ENCODE data around the gene AZU1. TPM values are rescaled to one million over a fixed set of nuclear protein-coding genes. Genes with fewer than 3 reads are reported as not detected.
"Not testable (repeated sequence)": the region's sequence is repeated elsewhere in the genome, so short reads cannot be mapped to it uniquely, and the experiment has no call there.

Gene AZU1
- total RNA-seq, 4 donors from 2014 or later: not detected

GRCh38 chr19:848386-848921, 20.8 kb downstream of the AZU1 start:
- H3K4me1 ChIP-seq: peaks cover 20 to 25% of the 10 kb centered on the region in 2 donors
- intact Hi-C loops (cut with DNase I): no loop called here
- WGBS, 2 donors: 52 to 60% methylated on average over 12 of the region's 12 CpGs
- H3K27me3 ChIP-seq: no peaks in the 10 kb centered on the region
- no peak for DNase-seq
- TF ChIP-seq CTCF (IDR thresholded peaks at IDR 0.05) (no peak), POLR2A (IDR thresholded peaks at IDR 0.05) (no peak)
- H3K36me3 ChIP-seq: no peaks in the 10 kb centered on the region
- H3K4me3 ChIP-seq (replicated peaks in 1 of 3): no peak overlapping the region
- no peaks in the 10 kb centered on the region for H3K9me3 ChIP-seq
- no peak overlapping the region for H3K27ac ChIP-seq

GRCh38 chr19:849195-849594, 21.6 kb downstream of the AZU1 start:
- H3K9me3 ChIP-seq; intact Hi-C loops (cut with DNase I); H3K27ac ChIP-seq; H3K27me3 ChIP-seq; H3K36me3 ChIP-seq; DNase-seq; H3K4me3 ChIP-seq (replicated peaks in 1 of 3): not testable (repeated sequence)
- 86 to 90% methylated on average over 8 of the region's 8 CpGs for WGBS, 2 donors
- H3K4me1 ChIP-seq: peaks cover 15 to 19% of the 10 kb centered on the region in 2 donors

- intact Hi-C loops (cut with DNase I): no loop called here
- no peaks in the 10 kb centered on the region for H3K9me3 ChIP-seq
- no peak for TF ChIP-seq CTCF (IDR thresholded peaks at IDR 0.05)
- TF ChIP-seq POLR2A (IDR thresholded peaks at IDR 0.05): no peak
- H3K27me3 ChIP-seq: no peaks in the 10 kb centered on the region
- H3K27ac ChIP-seq: peak overlapping the region; percentile 61 to 77 (median 76)
- DNase-seq: peak; percentile 90 to 91
- peaks cover 10 to 19% of the 10 kb centered on the region in 2 donors for H3K4me1 ChIP-seq
- no peak overlapping the region for H3K4me3 ChIP-seq (replicated peaks in 1 of 3)
- 31 to 50% methylated on average over 9 to 19 of the region's 28 CpGs for WGBS, 2 donors
- H3K36me3 ChIP-seq: no peaks in the 10 kb centered on the region
Observed at GRCh38 chr19:850221-850978, 22.8 kb downstream of the AZU1 start.

- TF ChIP-seq POLR2A (IDR thresholded peaks at IDR 0.05): no peak
- intact Hi-C loops (cut with DNase I): no loop called here
- Histone ChIP-seq H3K4me3 (replicated peaks in 1 of 3) (no peak overlapping the region), H3K36me3 (no peaks in the 10 kb centered on the region), H3K4me1 (peaks cover 10 to 19% of the 10 kb centered on the region in 2 donors), H3K9me3 (no peaks in the 10 kb centered on the region), H3K27me3 (no peaks in the 10 kb centered on the region), H3K27ac (peak overlapping the region; percentile 61 to 77 (median 76))
- WGBS, 2 donors: 30 to 46% methylated on average over 5 to 8 of the region's 13 CpGs
- no peak for DNase-seq
Observed at GRCh38 chr19:850979-851335, 23.3 kb downstream of the AZU1 start.

GRCh38 chr19:852136-853013, 24.7 kb downstream of the AZU1 start, which contains the start of gene ELANE:
Gene ELANE (plus strand): TSS chr19:852303. CDS start chr19:852329, 26 bp downstream.
- DNase-seq: no peak
- Histone ChIP-seq H3K27me3 (no peaks in the 10 kb centered on the region), H3K9me3 (no peaks in the 10 kb centered on the region), H3K4me3 (replicated peaks in 1 of 3) (no peak within 1 kb of the TSS), H3K27ac (peak within 1 kb of the TSS in 2 of 3 donors; percentile 76 to 77), H3K36me3 (no peaks in the 10 kb centered on the region), H3K4me1 (peaks cover 10 to 19% of the 10 kb centered on the region in 2 donors)
- TF ChIP-seq CTCF (IDR thresholded peaks at IDR 0.05): no peak
- TF ChIP-seq POLR2A (IDR thresholded peaks at IDR 0.05): no peak
- WGBS, 2 donors: 68 to 70% methylated on average over 28 to 30 of the region's 55 CpGs
- intact Hi-C loops (cut with DNase I): no loop called here

Data from thyroid gland (tissue), 4 donors.